Vagina (tissue), 2 donors: Measurements from ENCODE around the gene RYK. TPM values are rescaled to one million over a fixed set of nuclear protein-coding genes. Genes with fewer than 3 reads are reported as not detected.

Experiments used
- DNase-seq, 2 donors: peaks; one replicate each; pipeline ENCODE4 v3.0.0-alpha.2; 2017; ENCODE audit errors: extremely low spot score in 2 of 2
- H3K27ac ChIP-seq: fragments of 200-600 bp; sonication (generic); one replicate; pipeline ENCODE4 v1.5.1; 2019
- H3K27me3 ChIP-seq: fragments of 200-600 bp; sonication (generic); one replicate; pipeline ENCODE4 v1.5.1; 2019
- H3K36me3 ChIP-seq, 2 donors: fragments of 200-600 bp; sonication (generic); one replicate each; pipeline ENCODE4 v1.5.1; 2017 to 2019
- H3K4me1 ChIP-seq: fragments of 200-600 bp; sonication (generic); one replicate; pipeline ENCODE4 v1.5.1; 2019
- H3K4me3 ChIP-seq, 2 donors: fragments of 200-600 bp; sonication (generic); 1 replicate in 1 of 2; 2 replicates in 1 of 2; pipeline ENCODE4 v1.5.1; 2016 to 2019
- H3K9me3 ChIP-seq: fragments of 200-600 bp; sonication (generic); one replicate; pipeline ENCODE4 v1.5.1; 2019
- CTCF ChIP-seq, 3 experiments: fragments of 450-650 bp in 2 of 3; fragments of 200-600 bp in 1 of 3; sonication (generic) in 1 of 3; IDR thresholded peaks; one replicate each; pipeline ENCODE4 v1.5.1; 2017 to 2019; ENCODE audit warnings: antibody characterized with exemption in 3 of 3, mild to moderate bottlenecking in 2 of 3, moderate library complexity in 2 of 3
- POLR2A ChIP-seq, 2 donors: fragments of 450-650 bp; IDR thresholded peaks; one replicate each; pipeline ENCODE4 v1.6.1; 2017; ENCODE audit warnings: antibody characterized with exemption in 2 of 2, mild to moderate bottlenecking in 2 of 2, moderate library complexity in 2 of 2
- POLR2AphosphoS5 ChIP-seq, 2 donors: sonication (generic); formaldehyde crosslinking; IDR thresholded peaks; one replicate each; pipeline ENCODE4 v1.9.0; 2017; ENCODE audit warnings: antibody characterized with exemption in 2 of 2, mild to moderate bottlenecking in 2 of 2, low read depth in 1 of 2; ENCODE audit not compliant: insufficient read depth in 1 of 2
- intact Hi-C: fragments of 100-400 bp; cut with DNase I; formaldehyde crosslinking; loops from one replicate; pipeline ENCODE4 v1.15.1; 2023
- total RNA-seq: library from RNA; depleted of rRNA; stranded (reverse); fragments of >200 nt; gene quantifications from one replicate; pipeline ENCODE4 v1.2.3, GENCODE V29; 2016

The RYK gene
- total RNA-seq, 1 donor from 2014 or later: 102 TPM

GRCh38 chr3:134251731-134252391 lies 1.2 kb upstream of the RYK start:
- Histone ChIP-seq H3K36me3 (no peaks in the 10 kb centered on the region), H3K9me3 (no peaks in the 10 kb centered on the region), H3K27me3 (no peaks in the 10 kb centered on the region), H3K4me1 (peaks cover 42% of the 10 kb centered on the region), H3K27ac (peak overlapping the region; percentile 5), H3K4me3 (no peak overlapping the region)
- no peak for DNase-seq
- no peak for TF ChIP-seq CTCF (IDR thresholded peaks at IDR 0.05)
- TF ChIP-seq POLR2AphosphoS5 (IDR thresholded peaks at IDR 0.05; ENCODE audit: insufficient read depth in 1 of 2, low read depth in 1 of 2): no peak
- no peak for TF ChIP-seq POLR2A (IDR thresholded peaks at IDR 0.05)
- intact Hi-C loops: loop anchor here (5.0 kb wide), 1 partner anchor 1590 kb away; the partner anchor contains the start of gene UBA5

- H3K27me3 ChIP-seq: no peaks in the 10 kb centered on the region
- intact Hi-C loops: loop anchor here (5.0 kb wide), 1 partner anchor 1588 kb away; the partner anchor contains the start of gene UBA5
- H3K36me3 ChIP-seq: no peaks in the 10 kb centered on the region
- DNase-seq: no peak
- TF ChIP-seq POLR2A (IDR thresholded peaks at IDR 0.05): no peak
- peak in 1 of 2 donors; percentile 16 for TF ChIP-seq POLR2AphosphoS5 (IDR thresholded peaks at IDR 0.05; ENCODE audit: insufficient read depth in 1 of 2, low read depth in 1 of 2)
- peaks cover 57% of the 10 kb centered on the region for H3K4me1 ChIP-seq
- H3K4me3 ChIP-seq: peak overlapping the region; percentile 79 to 83
- H3K27ac ChIP-seq: peak overlapping the region; percentile 98
- H3K9me3 ChIP-seq: no peaks in the 10 kb centered on the region
These were observed 533 bp downstream of the RYK start for GRCh38 chr3:134249935-134250716.

GRCh38 chr3:134249296-134249841 lies 1.3 kb downstream of the RYK start:
- no peaks in the 10 kb centered on the region for H3K27me3 ChIP-seq
- H3K4me3 ChIP-seq: peak overlapping the region; percentile 79 to 83
- peaks cover 64% of the 10 kb centered on the region for H3K4me1 ChIP-seq
- H3K36me3 ChIP-seq: no peaks in the 10 kb centered on the region
- TF ChIP-seq POLR2A (IDR thresholded peaks at IDR 0.05): no peak
- H3K9me3 ChIP-seq: no peaks in the 10 kb centered on the region
- intact Hi-C loops: no loop called here
- no peak for DNase-seq
- H3K27ac ChIP-seq: peak overlapping the region; percentile 98

- peak overlapping the region; percentile 53 for H3K27ac ChIP-seq
- intact Hi-C loops: no loop called here
These were observed 5.7 kb downstream of the RYK start for GRCh38 chr3:134244921-134245320.

GRCh38 chr3:134242649-134243617 lies 7.7 kb downstream of the RYK start:
- Histone ChIP-seq H3K4me3 (no peak overlapping the region), H3K27me3 (no peaks in the 10 kb centered on the region), H3K27ac (peak overlapping the region; percentile 53), H3K36me3 (no peaks in the 10 kb centered on the region), H3K4me1 (peaks cover 93% of the 10 kb centered on the region), H3K9me3 (no peaks in the 10 kb centered on the region)
- intact Hi-C loops: no loop called here
- no peak for DNase-seq
- no peak for TF ChIP-seq POLR2A (IDR thresholded peaks at IDR 0.05)
- no peak for TF ChIP-seq CTCF (IDR thresholded peaks at IDR 0.05)
- peak in 1 of 2 donors; percentile 76 for TF ChIP-seq POLR2AphosphoS5 (IDR thresholded peaks at IDR 0.05; ENCODE audit: insufficient read depth in 1 of 2, low read depth in 1 of 2)

More at GRCh38 chr3:134244921-134245320, 5.7 kb downstream of the RYK start:
- Histone ChIP-seq H3K27me3 (no peaks in the 10 kb centered on the region), H3K36me3 (no peaks in the 10 kb centered on the region), H3K4me3 (no peak overlapping the region), H3K4me1 (peaks cover 90% of the 10 kb centered on the region), H3K9me3 (no peaks in the 10 kb centered on the region)
- no peak for TF ChIP-seq CTCF (IDR thresholded peaks at IDR 0.05)
- TF ChIP-seq POLR2AphosphoS5 (IDR thresholded peaks at IDR 0.05; ENCODE audit: insufficient read depth in 1 of 2, low read depth in 1 of 2): no peak
- no peak for TF ChIP-seq POLR2A (IDR thresholded peaks at IDR 0.05)
- DNase-seq: no peak
